GM18868 (cell line): ENCODE measurements around the gene GRAMD2A.

Experiments
- ATAC-seq: cut with Tn5 transposase; IDR thresholded peaks from one replicate; pipeline ENCODE4 v1.9.1; 2021; ENCODE audit warnings: mild to moderate bottlenecking, moderate library complexity; ENCODE audit not compliant: unreplicated experiment

Gene GRAMD2A

GRCh38 chr15:72197460-72198355 is at the start of gene GRAMD2A:
Gene GRAMD2A (minus strand): TSS chr15:72197787.
- peak; percentile 47 for ATAC-seq

GRCh38 chr15:72242775-72243370 is 45.3 kb upstream of the GRAMD2A start:
- ATAC-seq, result no peak

GRCh38 chr15:72239652-72240051 is 42.1 kb upstream of the GRAMD2A start:
- no peak for ATAC-seq

GRCh38 chr15:72238586-72238985 is 41.0 kb upstream of the GRAMD2A start:
- ATAC-seq, result no peak

GRCh38 chr15:72237853-72238224 is 40.3 kb upstream of the GRAMD2A start:
- no peak for ATAC-seq

GRCh38 chr15:72237029-72237852 is 39.7 kb upstream of the GRAMD2A start:
- peak; percentile 69 for ATAC-seq

GRCh38 chr15:72236381-72237003 is 38.9 kb upstream of the GRAMD2A start:
- ATAC-seq, result no peak

GRCh38 chr15:72235298-72235697 is 37.7 kb upstream of the GRAMD2A start:
- no peak for ATAC-seq

GRCh38 chr15:72233769-72234168 is 36.2 kb upstream of the GRAMD2A start:
- ATAC-seq, result no peak

GRCh38 chr15:72231833-72232478 is 34.4 kb upstream of the GRAMD2A start:
- no peak for ATAC-seq

GRCh38 chr15:72231066-72231832 is 33.7 kb upstream of the GRAMD2A start, which contains the start of gene PKM:
Gene PKM (minus strand): TSS chr15:72231190. CDS start chr15:72219097, 12,093 bp downstream.
- peak; percentile 36 for ATAC-seq

- no peak for ATAC-seq
These were observed 32.8 kb upstream of the GRAMD2A start for GRCh38 chr15:72230197-72231065.

- no peak for ATAC-seq
These were observed 32.3 kb upstream of the GRAMD2A start for GRCh38 chr15:72229947-72230196.

- no peak for ATAC-seq
These were observed 31.7 kb upstream of the GRAMD2A start for GRCh38 chr15:72229076-72229946.

- ATAC-seq, result no peak
These were observed 30.1 kb upstream of the GRAMD2A start for GRCh38 chr15:72227720-72228119.

GRCh38 chr15:72227192-72227586 is 29.6 kb upstream of the GRAMD2A start:
- ATAC-seq, result no peak

GRCh38 chr15:72223278-72223677 is 25.7 kb upstream of the GRAMD2A start:
- no peak for ATAC-seq

- ATAC-seq, result no peak
These were observed 24.8 kb upstream of the GRAMD2A start for GRCh38 chr15:72222393-72222792.
